Left ventricle myocardium superior (tissue), 1 donor: ENCODE data around the gene CECR2. TPM values are rescaled to one million over a fixed set of nuclear protein-coding genes. Genes with fewer than 3 reads are reported as not detected.

Source experiments
- total RNA-seq: library from RNA; stranded (reverse); fragmentation: NEBNext Ultra II Directional; extraction: Animal tissue kit (Norgen Biotek cat#: 25700); gene quantifications from one replicate; pipeline ENCODE4 v1.2.1, GENCODE V29; 2021
- donor health status: DM: no; HTN: yes; CAD: no; lungs with severe emphysema.

Gene CECR2
- total RNA-seq, 1 donor from 2014 or later: 7.1 TPM

Other genes starting within 250 kb of the CECR2 start
- 1.7 TPM for gene TMEM121B, start 248.1 kb upstream of the CECR2 start, total RNA-seq
- 63.8 TPM for gene HDHD5, start 210.2 kb upstream of the CECR2 start, total RNA-seq
- 34.0 TPM for gene ADA2, start 150.0 kb upstream of the CECR2 start, total RNA-seq
- gene SLC25A18, start 194.0 kb downstream of the CECR2 start, total RNA-seq: 2.2 TPM